Activated CD8-positive, alpha-beta memory T cell treated with anti-CD3 and anti-CD28 coated beads, Interleukin-2, amount 50 U/mL, for 24 hours (primary cell): ENCODE results near the gene SLC35E1.

Source experiments
- DNase-seq: peaks from one replicate; pipeline ENCODE4 v3.0.0-alpha.2; 2020; ENCODE audit errors: extremely low read depth

The SLC35E1 gene

GRCh38 chr19:16572332-16573211 is at the start of gene SLC35E1:
TSS of gene SLC35E1 (minus strand) at chr19:16572415. CDS start at chr19:16572364, 51 bp downstream.
- DNase-seq: peak; percentile 78

GRCh38 chr19:16621165-16621800 is 49.1 kb upstream of the SLC35E1 start:
- no peak for DNase-seq

- no peak for DNase-seq
Observed at GRCh38 chr19:16620584-16620983, 48.4 kb upstream of the SLC35E1 start.

- no peak for DNase-seq
Observed at GRCh38 chr19:16620018-16620417, 47.8 kb upstream of the SLC35E1 start.

GRCh38 chr19:16619457-16619856 is 47.2 kb upstream of the SLC35E1 start:
- DNase-seq: no peak

- DNase-seq: no peak
Observed at GRCh38 chr19:16618248-16618647, 46.0 kb upstream of the SLC35E1 start.

GRCh38 chr19:16615808-16616207 is 43.6 kb upstream of the SLC35E1 start:
- no peak for DNase-seq

- no peak for DNase-seq
Observed at GRCh38 chr19:16614941-16615340, 42.7 kb upstream of the SLC35E1 start.

- no peak for DNase-seq
Observed at GRCh38 chr19:16613841-16614240, 41.6 kb upstream of the SLC35E1 start.

- no peak for DNase-seq
Observed at GRCh38 chr19:16612636-16613035, 40.4 kb upstream of the SLC35E1 start.

GRCh38 chr19:16611121-16611520 is 38.9 kb upstream of the SLC35E1 start:
- DNase-seq: no peak

GRCh38 chr19:16609511-16610200 is 37.4 kb upstream of the SLC35E1 start:
- DNase-seq: no peak

GRCh38 chr19:16608290-16608739 is 36.1 kb upstream of the SLC35E1 start:
- no peak for DNase-seq

GRCh38 chr19:16607819-16608218 is 35.6 kb upstream of the SLC35E1 start:
- no peak for DNase-seq

- DNase-seq: no peak
Observed at GRCh38 chr19:16605553-16605994, 33.4 kb upstream of the SLC35E1 start.

GRCh38 chr19:16605115-16605514 is 32.9 kb upstream of the SLC35E1 start:
- no peak for DNase-seq

- no peak for DNase-seq
Observed at GRCh38 chr19:16604615-16605014, 32.4 kb upstream of the SLC35E1 start.

GRCh38 chr19:16603090-16603489 is 30.9 kb upstream of the SLC35E1 start:
- DNase-seq: no peak

GRCh38 chr19:16601378-16602052 is 29.3 kb upstream of the SLC35E1 start:
- no peak for DNase-seq

GRCh38 chr19:16600824-16601223 is 28.6 kb upstream of the SLC35E1 start:
- DNase-seq: no peak

GRCh38 chr19:16599655-16600346 is 27.6 kb upstream of the SLC35E1 start:
- no peak for DNase-seq
